GM18505 (cell line): ENCODE data around the gene UGT1A7.

Experiments used
- ATAC-seq: cut with Tn5 transposase; IDR thresholded peaks from one replicate; pipeline ENCODE4 v1.9.1; 2021; ENCODE audit not compliant: unreplicated experiment
- POLR2A ChIP-seq: IDR thresholded peaks from 4 replicates; pipeline ENCODE4 v1.6.1; 2011; ENCODE audit warnings: borderline replicate concordance; ENCODE audit not compliant: insufficient read depth, insufficient read length; ENCODE audit errors: extremely low read depth

UGT1A7 gene

GRCh38 chr2:233815861-233816260, 134.2 kb downstream of the UGT1A7 start:
- ATAC-seq: no peak
- TF ChIP-seq POLR2A: no peak

- TF ChIP-seq POLR2A: no peak
- no peak for ATAC-seq
Measured at GRCh38 chr2:233816334-233816733, 134.6 kb downstream of the UGT1A7 start.

GRCh38 chr2:233816771-233817170, 135.1 kb downstream of the UGT1A7 start:
- no peak for TF ChIP-seq POLR2A
- no peak for ATAC-seq

GRCh38 chr2:233817361-233817911, 135.7 kb downstream of the UGT1A7 start:
- no peak for TF ChIP-seq POLR2A

GRCh38 chr2:233817995-233818638, 136.4 kb downstream of the UGT1A7 start:
- TF ChIP-seq POLR2A: no peak
- ATAC-seq: no peak

More at GRCh38 chr2:233817361-233817911, 135.7 kb downstream of the UGT1A7 start:
- ATAC-seq: no peak

GRCh38 chr2:233818639-233819621, 137.2 kb downstream of the UGT1A7 start:
- ATAC-seq: no peak
- TF ChIP-seq POLR2A: no peak

GRCh38 chr2:233819884-233820773, 138.4 kb downstream of the UGT1A7 start:
- no peak for ATAC-seq
- TF ChIP-seq POLR2A: no peak

GRCh38 chr2:233820774-233821105, 139.0 kb downstream of the UGT1A7 start:
- TF ChIP-seq POLR2A: no peak
- no peak for ATAC-seq

GRCh38 chr2:233821196-233821595, 139.5 kb downstream of the UGT1A7 start:
- no peak for TF ChIP-seq POLR2A
- no peak for ATAC-seq

- no peak for TF ChIP-seq POLR2A
- ATAC-seq: no peak
Measured at GRCh38 chr2:233821709-233822100, 140.0 kb downstream of the UGT1A7 start.

- no peak for TF ChIP-seq POLR2A
Measured at GRCh38 chr2:233822101-233822771, 140.5 kb downstream of the UGT1A7 start.

More at GRCh38 chr2:233822101-233822771, 140.5 kb downstream of the UGT1A7 start:
- no peak for ATAC-seq
